ENCODE results near the gene PRDX2.

Gene PRDX2

DNA sequence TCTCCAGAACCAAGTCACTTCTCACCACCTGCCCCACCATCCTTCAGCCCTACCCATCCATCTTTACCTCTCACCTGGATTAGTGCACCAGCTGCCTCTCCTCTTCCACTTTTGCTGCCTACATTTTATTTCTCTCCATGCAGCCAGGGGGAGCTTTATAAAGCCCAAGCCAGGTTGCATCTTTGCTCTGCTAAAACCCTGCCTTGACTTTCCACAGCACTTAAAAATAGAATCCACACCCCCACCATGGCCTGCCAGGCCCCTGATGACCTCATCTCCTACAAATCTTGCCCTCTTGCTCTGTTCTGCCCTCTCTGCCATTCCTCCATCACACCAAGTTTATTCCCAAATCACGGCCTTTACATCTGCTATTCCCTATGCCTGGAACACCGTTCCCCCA, 28.0 kb downstream of the PRDX2 start:
- H3K4me3 ChIP-seq (ENCODE audit: low read length): no peak overlapping the region
- TF ChIP-seq ZNF274 (IDR thresholded peaks at IDR 0.05; ENCODE audit: low read depth, low read length): no peak

DNA sequence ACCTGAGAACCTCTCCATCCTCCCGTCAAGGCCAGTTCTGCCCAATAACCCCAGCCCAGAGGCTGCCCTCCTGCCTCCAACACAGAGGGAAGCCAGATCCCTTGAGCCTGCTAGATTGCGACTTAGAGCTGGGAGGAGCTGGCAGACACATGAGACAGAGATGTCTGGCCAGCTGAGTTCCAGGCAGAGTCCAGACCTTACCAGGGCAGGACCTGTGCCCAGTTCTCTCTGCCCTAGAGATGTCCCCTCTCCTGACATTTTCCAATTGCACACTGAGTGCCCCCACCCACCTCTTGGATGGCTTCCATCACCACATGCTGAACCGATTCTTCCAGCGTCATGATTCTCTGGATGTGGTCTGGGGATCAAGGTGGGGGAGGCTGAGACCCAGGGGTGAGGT, 29.3 kb downstream of the PRDX2 start:
- no peak overlapping the region for H3K4me3 ChIP-seq (ENCODE audit: low read length)
- TF ChIP-seq ZNF274 (IDR thresholded peaks at IDR 0.05; ENCODE audit: low read depth, low read length): no peak

DNA sequence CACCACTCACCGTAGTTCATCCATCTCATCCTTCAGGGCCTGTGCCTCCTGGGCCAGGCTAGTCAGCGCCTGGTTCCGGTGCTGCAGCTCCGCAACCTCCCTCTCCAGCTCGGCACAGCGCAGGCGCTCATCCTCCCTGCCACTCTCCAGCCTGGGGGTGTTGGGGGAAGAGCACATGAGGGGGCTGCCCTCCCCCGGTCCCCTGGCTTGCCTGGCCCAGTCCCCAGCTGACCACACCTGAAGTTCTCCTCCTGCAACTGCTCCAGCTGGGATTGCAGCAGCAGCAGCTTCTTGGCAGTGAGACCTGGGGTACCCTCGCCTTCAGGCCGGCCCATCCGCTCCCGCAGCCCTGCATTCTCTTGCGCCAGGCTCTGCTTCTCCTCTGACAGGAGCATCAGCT, 30.7 kb downstream of the PRDX2 start:
- no peak for TF ChIP-seq ZNF274 (IDR thresholded peaks at IDR 0.05; ENCODE audit: low read depth, low read length)

DNA sequence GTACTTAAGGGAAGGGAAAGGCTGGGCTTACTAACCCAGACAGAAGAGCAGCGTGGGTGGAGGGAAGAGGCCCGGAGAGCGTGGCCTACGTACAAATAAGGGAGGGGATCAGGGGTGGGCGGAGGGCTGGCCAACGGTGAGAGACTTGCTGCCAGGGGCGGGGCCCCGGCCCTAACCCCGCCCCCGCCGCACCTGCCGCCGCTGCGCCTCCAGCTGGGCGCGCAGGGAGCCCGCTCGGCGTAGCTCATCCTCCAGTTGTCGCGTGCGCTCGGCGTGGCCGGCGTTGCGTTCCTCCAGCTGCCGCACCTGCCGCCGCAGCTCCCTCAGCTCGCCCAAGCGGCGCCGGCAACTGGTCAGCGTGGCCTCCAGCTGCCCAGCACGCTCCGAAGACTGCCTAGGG, 31.9 kb downstream of the PRDX2 start:
- TF ChIP-seq ZNF274 (IDR thresholded peaks at IDR 0.05; ENCODE audit: low read depth, low read length): no peak
- no peak overlapping the region for H3K4me3 ChIP-seq (ENCODE audit: low read length)

More for the DNA sequence above, 30.7 kb downstream of the PRDX2 start:
- H3K4me3 ChIP-seq (ENCODE audit: low read length): no peak overlapping the region

DNA sequence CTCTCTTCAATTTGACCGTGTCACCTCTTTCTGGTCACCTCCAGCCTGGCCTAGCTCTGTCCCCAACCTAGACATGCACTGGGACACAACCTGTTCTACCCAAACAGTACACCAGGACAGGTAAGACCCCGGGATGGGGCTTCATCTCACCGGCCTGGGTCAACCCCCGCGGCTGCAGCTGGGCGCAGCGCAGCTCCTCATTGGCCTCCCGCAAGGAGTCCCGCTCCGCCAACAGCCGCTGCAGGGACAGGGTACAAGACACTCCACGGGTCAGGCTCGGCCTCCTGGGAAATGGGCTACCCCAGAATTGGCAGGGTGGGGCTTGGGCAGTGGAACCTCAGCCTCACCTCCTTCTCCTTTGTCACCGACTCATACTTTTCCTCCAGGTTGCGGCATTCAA, 33.9 kb downstream of the PRDX2 start:
- TF ChIP-seq ZNF274 (IDR thresholded peaks at IDR 0.05; ENCODE audit: low read depth, low read length): no peak
- no peak overlapping the region for H3K4me3 ChIP-seq (ENCODE audit: low read length)

DNA sequence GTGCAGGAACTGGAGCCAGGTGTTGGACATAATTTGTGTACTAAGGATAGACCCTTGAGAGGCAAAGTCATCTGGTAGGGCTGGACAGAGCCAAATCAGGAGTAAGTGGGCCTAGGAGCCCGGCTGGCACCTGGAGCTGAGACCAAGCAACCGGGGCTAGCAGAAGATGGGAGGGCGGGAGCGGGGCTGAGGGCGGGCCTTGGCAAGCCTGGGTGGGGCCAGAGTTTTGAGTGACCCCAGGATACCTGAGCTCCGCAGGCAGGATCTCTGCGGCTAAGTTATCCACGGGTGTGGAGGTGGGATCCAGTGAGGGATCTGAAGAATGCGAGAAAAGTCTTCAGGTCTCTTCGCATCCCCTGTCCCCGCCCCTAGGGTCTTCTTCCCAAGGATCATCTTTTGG, 34.5 kb downstream of the PRDX2 start:
- no peak for TF ChIP-seq ZNF274 (IDR thresholded peaks at IDR 0.05; ENCODE audit: low read depth, low read length)
- no peak overlapping the region for H3K4me3 ChIP-seq (ENCODE audit: low read length)

DNA sequence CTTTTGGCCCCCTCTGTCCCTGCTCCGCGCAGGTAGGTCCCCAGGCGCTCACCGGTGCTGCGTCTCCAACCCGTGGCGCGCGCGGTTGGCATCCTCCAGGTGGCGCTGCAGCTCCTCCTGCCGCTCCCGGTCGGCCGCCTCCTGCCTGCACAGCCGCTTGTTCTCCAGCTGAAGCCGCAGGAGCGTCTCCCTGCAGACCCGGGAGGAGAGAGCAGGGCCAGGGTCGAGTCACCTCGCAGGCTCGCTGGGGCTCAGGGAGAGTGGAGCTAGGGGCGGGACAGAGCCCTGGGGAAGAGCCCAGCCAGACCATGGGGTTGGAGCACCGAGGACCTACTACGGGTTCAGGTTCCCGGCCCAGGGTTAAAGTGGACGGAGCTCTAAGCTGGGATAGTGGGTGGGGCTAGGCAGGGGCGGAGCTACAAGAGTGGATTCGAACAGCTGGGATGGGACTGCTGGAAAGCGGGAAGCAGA, 35.5 kb downstream of the PRDX2 start:
- TF ChIP-seq ZNF274 (IDR thresholded peaks at IDR 0.05; ENCODE audit: low read depth, low read length): no peak
- no peak overlapping the region for H3K4me3 ChIP-seq (ENCODE audit: low read length)

DNA sequence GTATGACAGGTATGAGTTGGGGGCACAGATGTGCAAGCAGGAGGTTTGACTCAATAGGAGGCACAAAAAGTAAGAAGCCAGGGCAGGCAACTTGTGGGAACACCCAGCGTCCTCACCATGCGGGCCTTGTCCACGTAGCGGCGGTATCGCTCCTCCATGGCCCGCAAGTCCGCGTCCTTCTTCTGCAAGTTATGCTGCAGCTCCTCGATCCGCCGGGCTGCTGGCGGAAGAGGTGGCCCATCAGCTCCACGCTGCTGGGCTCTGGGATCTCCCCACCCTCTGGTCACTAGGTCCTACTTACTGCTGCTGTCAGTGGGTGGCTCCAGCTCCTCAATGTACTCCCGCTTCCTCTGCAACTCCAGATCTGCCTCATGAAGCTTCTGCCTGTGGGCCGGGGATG, 36.9 kb downstream of the PRDX2 start:
- H3K4me3 ChIP-seq (ENCODE audit: low read length): no peak overlapping the region
- no peak for TF ChIP-seq ZNF274 (IDR thresholded peaks at IDR 0.05; ENCODE audit: low read depth, low read length)

DNA sequence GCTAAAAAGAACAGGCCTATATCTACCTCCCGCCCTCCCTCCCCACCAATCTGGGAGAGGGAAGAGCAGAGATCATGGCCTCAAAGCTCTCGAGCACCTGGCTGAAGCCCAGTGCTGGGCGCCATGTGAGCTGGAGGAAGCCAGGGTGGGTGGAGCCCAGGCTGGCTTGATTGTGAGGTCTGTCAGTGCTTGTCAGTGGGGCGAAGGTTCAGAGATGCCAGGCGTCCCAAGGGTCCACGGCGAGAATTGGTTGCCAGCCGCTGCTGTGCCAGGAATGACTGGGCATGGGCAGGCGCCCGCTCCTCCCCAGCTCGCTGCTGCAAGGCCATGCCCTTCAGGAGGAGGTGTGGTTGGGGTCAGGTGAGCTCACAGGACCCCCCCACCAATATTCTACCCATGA, 38.5 kb downstream of the PRDX2 start:
- no peak for TF ChIP-seq ZNF274 (IDR thresholded peaks at IDR 0.05; ENCODE audit: low read depth, low read length)
- no peak overlapping the region for H3K4me3 ChIP-seq (ENCODE audit: low read length)

DNA sequence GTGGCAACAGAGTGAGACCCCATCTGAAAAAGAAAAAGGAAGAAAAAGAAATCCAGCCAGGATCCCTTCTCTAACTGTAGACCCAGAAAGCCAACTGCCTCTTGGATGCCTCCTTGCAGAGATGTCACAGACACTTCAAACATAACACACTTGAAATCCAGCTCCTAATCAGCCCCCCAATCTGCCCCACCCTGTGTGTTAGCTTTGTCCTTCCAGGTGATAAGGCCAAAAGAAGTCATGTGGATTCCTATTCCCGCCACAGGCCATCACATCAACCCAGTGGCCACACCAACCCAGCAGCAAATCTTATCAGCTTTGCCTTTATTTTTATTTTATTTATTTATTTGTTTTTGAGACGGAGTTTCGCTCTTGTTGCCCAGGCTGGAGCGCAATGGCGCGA, 41.9 kb downstream of the PRDX2 start:
- TF ChIP-seq ZNF274 (IDR thresholded peaks at IDR 0.05; ENCODE audit: low read depth, low read length): no peak
- no peak overlapping the region for H3K4me3 ChIP-seq (ENCODE audit: low read length)

DNA sequence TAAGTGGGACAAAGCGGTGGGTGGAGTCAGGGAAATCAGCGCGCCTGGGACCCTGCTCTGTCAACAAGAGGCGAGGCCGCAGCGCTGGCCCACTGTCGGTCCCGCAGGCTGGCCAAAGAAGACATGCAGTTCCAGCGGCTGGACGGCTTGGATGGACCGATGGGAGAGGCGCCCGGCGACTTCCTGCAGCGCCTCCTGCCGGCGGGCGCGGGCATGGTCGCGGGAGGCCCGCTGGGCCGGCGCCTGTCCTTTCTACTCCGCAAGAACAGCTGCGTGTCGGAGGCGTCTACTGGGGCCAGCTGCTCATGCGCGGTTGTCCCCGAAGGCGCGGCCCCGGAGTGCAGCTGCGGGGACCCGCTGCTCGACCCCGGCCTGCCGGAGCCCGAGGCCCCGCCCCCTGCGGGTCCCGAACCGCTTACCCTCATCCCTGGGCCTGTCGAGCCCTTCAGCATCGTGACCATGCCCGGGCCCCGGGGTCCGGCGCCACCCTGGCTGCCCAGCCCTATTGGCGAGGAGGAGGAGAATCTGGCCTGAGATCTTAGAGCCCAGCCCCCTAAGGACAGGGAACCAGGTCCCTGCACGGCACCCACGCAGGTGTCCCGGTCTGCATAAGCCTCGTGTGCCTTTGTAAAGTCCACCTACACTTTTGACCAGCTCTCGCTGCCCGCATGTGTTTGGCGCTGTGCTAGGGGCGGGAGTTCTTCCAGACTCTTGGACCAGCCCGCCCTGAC, 43.9 kb downstream of the PRDX2 start:
- no peak overlapping the region; the same call in 1 of the 2 replicates for H3K4me3 ChIP-seq (ENCODE audit: low read length)
- TF ChIP-seq ZNF274 (IDR thresholded peaks at IDR 0.05; ENCODE audit: low read depth, low read length): no peak

DNA sequence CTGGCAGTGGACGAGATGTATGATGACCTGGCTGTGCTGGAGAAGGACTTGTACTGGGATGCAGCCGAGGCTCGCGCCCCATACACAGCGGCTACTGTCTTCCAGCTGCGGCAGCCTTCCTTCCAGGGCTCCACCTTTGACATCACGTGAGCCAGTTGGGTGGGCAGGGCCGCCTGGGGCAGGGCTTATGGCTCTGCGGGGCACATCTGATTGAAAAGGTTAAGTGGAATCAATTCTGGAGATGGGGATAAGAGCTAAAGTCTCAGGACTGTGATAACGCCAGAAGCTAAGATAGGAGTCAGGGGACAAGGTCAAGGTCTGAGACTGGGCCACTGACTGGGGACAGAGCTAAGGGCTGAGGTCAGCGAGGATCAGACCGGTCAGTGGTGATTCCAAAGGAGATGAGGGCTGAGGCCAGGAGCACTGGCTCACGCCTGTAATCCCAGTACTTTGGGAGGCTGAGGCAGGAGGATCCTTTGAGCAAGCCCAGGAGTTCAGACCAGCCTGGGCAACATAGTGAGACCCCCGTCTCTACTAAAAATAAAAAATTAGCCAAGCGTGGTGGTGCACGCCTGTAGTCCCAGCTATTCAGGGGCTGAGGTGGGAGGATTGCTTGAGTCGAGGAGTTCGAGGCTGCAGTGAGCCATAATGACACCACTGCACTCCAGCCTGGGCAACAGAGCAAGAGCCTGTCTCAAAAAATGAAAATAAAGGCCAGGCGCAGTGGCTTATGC, 45.3 kb downstream of the PRDX2 start:
- no peak overlapping the region for H3K4me3 ChIP-seq (ENCODE audit: low read length)
- no peak for TF ChIP-seq ZNF274 (IDR thresholded peaks at IDR 0.05; ENCODE audit: low read depth, low read length)

DNA sequence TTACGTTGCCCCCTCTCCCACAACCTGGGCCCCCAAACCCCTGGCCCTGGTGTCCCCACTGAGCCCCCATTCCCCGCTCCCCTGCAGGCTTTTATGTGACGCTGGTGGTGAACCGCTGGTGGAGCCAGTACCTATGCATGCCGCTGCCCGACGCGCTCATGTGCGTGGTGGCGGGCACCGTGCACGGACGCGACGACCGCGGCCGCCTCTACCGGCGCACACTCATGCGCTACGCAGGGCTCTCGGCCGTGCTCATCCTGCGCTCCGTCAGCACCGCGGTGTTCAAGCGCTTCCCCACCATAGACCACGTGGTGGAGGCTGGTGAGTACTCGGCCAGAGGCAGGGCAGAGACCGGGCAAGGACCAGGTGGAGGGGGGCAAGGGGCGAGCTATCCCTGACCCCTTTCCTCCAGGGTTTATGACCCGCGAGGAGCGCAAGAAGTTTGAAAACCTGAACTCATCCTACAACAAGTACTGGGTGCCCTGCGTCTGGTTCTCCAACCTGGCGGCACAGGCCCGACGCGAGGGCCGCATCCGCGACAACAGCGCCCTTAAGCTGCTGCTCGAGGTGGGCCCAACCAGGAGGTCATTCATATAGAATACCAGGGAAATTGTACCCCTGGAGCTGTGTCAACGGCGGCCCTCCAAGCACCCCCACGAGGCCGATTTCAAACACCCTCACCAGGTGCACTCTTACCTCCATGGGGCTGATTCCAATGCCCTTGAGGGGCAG, 47.0 kb downstream of the PRDX2 start:
- no peak for TF ChIP-seq ZNF274 (IDR thresholded peaks at IDR 0.05; ENCODE audit: low read depth, low read length)
- H3K4me3 ChIP-seq (ENCODE audit: low read length): no peak overlapping the region

DNA sequence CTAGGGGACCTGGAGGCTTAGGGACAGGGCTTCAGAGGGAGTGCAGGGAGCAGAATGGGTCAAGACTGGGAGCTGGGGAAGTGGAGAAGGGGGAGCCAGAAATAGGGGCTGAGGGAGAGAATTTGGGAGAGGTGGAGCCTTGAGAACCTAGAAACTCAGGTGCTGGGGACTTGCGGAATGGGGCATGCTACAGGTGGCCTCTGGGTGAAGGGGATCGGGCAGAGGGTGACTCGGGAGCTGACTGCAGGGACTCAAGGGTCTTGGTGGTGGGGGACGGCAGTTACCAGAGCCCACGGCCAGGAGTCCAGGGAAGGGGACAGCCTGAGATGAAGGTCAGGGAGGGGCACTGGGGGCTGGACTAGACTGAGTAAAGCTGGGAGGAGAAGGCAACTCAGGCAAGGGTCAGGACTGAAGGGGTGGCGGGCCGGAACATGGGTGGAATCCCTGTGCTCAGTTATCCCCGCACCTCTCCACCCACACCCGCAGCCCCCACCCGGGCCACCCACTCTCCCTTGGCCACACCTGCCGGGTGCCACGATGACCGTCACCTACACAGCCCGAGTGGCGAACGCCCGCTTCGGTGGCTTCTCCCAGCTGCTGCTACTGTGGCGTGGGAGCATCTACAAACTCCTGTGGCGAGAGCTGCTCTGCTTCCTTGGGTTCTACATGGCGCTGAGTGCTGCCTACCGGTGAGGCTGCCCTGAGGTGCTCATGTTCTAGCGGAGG, 49.4 kb downstream of the PRDX2 start:
- no peak overlapping the region for H3K4me3 ChIP-seq (ENCODE audit: low read length)
- TF ChIP-seq ZNF274 (IDR thresholded peaks at IDR 0.05; ENCODE audit: low read depth, low read length): no peak

Measured in GM08714 (cell line).